ENCODE data around the gene MYF6.

MYF6 gene

DNA sequence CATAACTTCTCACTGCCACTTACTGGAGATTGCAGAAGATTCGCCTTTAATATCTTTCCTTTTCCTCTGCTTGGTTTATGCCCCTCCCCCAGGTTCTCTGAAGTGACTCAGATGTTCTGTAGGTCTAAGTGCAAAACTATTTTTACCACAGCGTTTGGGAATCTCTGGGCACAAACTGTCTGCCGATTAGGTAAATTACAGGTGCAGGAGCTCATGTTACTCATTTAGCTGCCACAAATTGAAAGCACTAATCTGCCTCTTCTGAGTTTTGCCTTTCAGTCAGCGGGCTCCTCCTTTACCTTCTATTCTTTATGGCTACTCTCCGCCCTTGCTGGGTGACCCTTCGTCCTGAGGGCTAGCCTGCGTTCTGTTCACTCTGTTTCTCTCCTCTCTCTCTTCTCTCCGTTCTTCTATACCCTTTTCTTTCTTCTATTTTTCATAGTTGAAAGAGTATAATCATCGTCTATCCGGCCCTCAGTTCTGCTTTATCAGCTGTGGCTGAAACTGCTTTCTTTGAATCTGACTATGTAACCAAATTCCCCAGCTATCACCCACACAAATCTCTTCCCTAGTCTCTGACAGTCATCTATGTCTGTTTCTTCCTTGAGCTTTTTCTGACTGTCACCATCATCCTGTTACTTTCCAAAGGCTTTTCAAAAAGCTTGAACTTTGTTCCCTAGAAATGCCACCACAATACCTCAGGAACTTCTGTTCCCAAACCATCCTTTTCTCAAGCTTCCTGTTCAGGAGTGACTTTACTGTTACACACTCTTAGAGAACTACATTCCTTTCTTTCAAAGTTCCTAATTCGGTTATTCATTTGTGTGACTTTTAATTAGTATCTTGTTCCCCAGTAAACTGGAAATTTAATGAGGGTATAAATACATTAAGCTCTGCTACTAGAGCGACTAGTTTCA lies 4.3 kb upstream of the MYF6 start:
- no peak for DNase-seq (ENCODE audit: extremely low read depth in 1 of 2, low read depth in 1 of 2)

DNA sequence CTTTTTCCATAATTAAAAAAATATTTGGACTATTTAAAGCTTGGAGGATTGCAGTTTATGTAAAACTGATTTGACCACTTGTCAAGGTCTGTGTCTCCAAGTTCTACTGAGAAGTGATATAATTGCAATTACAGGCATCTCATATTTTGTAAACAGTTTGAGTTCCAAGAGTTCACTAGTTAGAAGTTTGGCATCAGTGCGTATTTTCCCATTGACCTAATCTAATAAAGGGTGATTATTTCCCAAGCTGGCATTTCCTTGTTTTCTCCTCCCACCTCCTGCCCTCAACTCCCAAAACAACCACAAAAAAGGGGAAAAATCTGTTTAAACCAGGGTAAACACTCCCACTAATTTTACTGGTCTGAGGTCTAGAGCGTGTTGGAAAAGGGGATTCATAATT lies 3.0 kb upstream of the MYF6 start:
- DNase-seq (ENCODE audit: extremely low read depth in 1 of 2, low read depth in 1 of 2) = no peak

GRCh38 chr12:80707830-80708258 lies 410 bp downstream of the MYF6 start:
- no peak for DNase-seq (ENCODE audit: extremely low read depth in 1 of 2, low read depth in 1 of 2)

- DNase-seq (ENCODE audit: extremely low read depth in 1 of 2, low read depth in 1 of 2) = no peak
Measured at GRCh38 chr12:80708259-80708974, 983 bp downstream of the MYF6 start.

GRCh38 chr12:80708975-80709328 lies 1.5 kb downstream of the MYF6 start:
- DNase-seq (ENCODE audit: extremely low read depth in 1 of 2, low read depth in 1 of 2) = no peak

DNA sequence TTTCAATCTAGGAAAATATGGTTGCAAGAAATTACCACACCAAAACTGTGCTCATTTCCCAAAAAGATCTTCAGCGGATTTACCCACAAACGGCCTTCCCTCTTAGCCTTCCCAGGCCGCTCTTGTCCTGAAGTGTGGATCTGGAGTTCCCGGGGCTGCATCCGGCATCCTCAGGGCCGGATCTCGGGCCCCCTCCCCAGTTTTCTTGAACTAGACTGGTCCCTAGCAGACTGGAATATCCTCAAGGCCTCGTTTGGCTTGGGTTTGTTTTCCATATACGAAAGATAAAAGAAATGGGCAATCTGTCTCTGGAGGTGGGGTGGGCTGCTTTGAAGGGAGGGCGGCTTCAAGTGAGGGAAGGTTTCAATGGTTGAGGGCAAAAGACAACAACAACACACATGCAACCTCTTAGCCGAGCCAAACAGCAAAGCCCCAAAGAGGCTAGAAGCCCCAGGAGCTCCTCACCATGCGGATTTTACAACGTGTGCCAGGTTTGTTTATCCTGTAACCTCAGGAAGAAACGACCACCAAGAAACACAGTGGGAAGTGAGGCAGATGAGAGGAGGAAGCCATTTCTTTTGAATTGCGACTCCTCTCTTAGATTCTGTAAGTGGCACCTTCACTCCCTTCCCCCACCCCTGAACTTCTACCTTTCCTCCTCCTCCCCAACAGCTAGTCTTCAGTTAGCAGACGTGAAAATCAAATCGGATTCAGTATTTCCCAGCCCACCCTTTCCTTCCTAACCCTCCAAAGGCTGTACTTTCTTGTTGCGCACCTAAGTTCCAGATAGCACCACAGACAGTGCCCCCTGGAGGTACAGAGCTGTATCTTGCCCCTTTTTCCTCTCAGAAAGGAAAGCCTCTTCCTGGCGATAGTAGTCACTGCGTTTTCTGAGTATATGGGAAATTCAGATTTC lies 2.6 kb downstream of the MYF6 start:
- DNase-seq (ENCODE audit: extremely low read depth in 1 of 2, low read depth in 1 of 2) = no peak

DNA sequence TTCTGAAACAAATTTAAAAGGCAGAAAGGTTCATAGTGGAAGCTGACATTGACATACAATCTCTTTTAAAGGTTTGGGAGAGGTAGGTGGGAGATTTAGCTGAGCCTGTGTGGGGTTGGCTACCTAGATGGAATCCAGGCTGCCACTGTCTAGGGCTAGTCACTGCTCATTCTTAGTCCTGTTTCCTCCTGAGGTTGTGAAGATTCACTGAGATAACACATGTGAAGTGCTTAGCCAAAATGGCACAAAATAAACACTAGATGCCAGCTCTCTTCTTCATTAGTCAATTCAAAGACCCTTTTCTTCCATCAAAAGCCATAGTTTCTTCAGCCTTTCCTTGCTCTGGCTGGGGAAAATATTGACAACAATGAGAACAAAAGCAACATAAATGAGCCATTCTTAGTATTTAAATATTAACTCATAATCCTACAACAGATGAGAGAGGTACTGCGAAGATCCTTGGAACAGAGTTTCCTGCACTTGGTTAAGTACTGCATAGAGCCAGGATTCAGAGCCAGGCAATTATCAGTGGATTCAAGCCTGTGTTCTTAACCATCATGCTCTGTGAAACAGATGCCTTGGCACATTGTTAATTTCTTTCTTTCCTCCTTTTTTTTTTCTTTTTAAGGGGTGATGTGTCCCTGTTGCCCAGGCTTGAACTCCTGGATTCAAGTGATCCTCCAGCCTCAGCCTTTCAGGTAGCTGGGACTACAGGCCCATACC lies 3.5 kb downstream of the MYF6 start:
- DNase-seq (ENCODE audit: extremely low read depth in 1 of 2, low read depth in 1 of 2) = no peak

DNA sequence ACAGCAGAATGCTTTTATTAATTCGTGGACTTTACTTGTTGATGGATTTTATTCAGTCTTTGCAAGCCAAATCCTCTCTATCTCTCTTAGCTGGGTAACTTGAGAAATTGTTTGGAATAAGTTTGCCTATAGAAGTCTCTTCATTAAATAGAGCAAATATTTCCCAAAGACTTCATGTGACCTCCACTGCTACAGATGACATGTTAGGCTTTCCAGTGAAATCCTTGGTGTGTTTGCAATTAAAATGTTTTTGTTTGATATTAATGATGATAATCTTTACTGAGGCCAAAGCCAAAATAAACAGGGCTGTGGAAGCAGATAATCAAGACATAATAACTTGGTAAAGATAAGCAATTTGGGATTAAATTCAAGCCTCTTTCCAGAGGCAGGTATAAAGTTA lies 4.4 kb downstream of the MYF6 start:
- DNase-seq (ENCODE audit: extremely low read depth in 1 of 2, low read depth in 1 of 2) = no peak

GRCh38 chr12:80712866-80713265 lies 5.4 kb downstream of the MYF6 start:
- DNase-seq (ENCODE audit: extremely low read depth in 1 of 2, low read depth in 1 of 2) = no peak

- DNase-seq (ENCODE audit: extremely low read depth in 1 of 2, low read depth in 1 of 2) = no peak
Measured at GRCh38 chr12:80713419-80713818, 6.0 kb downstream of the MYF6 start.

DNA sequence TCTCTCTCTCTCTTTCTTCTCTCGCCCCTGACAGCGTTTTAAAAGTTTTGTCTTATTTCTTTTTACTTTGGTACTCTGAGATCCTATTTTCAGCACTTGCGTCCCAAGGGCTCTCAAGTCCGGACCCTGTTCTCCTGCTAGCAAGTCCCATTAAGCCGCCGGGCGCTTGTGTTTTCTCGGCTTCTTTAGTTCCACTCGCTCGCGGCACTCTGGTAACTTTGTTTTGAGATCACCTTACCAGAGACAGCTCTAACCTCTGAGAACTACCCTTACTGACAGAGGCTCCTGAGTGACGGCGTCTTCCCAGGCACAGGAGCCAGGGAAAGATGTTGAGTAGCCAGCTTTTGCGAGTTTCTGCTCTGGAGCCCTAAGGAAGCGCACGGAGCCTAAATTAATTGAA lies 6.6 kb downstream of the MYF6 start:
- no peak for DNase-seq (ENCODE audit: extremely low read depth in 1 of 2, low read depth in 1 of 2)

DNA sequence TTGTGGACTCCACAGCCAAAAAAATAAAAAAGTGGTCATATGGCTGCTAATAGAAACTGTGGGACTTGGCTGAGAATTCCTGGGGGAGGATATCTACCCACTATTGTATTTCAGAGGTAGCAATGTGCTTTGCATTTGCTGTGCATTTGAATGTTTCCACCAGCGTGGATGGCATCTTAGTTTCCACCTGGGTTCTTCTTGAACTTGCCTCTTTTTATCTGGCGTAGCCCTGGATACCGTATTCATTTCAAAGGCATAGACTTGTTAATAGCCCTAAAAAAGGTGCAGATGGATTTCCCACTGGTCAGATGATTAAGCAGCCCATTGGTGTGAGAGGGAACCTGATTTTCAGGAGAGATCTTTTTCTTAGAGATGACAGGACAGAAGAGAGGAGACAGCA lies 7.4 kb downstream of the MYF6 start:
- DNase-seq (ENCODE audit: extremely low read depth in 1 of 2, low read depth in 1 of 2) = no peak

GRCh38 chr12:80715713-80716249 lies 8.3 kb downstream of the MYF6 start:
- no peak for DNase-seq (ENCODE audit: extremely low read depth in 1 of 2, low read depth in 1 of 2)

- DNase-seq (ENCODE audit: extremely low read depth in 1 of 2, low read depth in 1 of 2) = no peak
Measured at GRCh38 chr12:80716696-80717469, 9.4 kb downstream of the MYF6 start, which contains the start of gene MYF5. Gene MYF5 (plus strand): TSS chr12:80716912. CDS start chr12:80717064, 152 bp downstream.

DNA sequence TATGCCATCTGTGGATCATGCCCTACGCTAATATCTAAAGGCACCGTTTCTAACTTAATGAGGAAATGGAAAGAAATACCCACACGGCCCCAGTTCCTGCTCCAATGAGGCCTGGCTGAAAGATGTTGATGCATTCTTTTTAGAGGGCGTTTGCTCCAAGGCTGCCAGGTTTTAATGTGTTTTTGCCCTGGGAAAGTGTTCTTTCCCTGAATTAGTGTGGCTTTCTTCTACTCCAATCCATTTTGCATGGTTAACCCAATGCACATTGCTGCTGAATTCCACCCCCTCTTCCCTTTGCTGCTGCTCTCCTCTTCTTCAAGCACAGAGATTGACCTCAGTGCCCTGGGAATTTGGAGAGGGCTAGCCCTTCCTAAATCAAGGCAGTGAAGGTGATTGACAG lies 10.4 kb downstream of the MYF6 start:
- no peak for DNase-seq (ENCODE audit: extremely low read depth in 1 of 2, low read depth in 1 of 2)

DNA sequence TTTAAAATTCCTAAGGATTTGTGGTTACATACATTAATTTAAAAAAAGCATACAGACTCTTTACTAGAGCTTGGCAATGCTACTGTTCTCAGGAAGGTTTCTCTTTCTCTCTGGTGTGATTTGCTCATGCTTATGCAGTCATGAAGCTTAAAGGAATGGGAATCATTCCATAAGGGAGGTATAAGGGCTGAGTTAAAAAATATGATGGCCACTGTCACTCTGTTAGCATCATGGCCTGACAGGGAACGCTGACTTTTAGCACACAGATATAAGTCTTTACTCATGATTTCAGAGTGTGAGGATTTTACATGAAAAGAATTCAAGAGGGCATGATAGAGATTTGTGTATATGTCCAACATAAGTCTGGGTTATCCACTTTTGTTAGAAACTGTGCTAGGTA lies 13.1 kb downstream of the MYF6 start:
- no peak for DNase-seq (ENCODE audit: extremely low read depth in 1 of 2, low read depth in 1 of 2)

DNA sequence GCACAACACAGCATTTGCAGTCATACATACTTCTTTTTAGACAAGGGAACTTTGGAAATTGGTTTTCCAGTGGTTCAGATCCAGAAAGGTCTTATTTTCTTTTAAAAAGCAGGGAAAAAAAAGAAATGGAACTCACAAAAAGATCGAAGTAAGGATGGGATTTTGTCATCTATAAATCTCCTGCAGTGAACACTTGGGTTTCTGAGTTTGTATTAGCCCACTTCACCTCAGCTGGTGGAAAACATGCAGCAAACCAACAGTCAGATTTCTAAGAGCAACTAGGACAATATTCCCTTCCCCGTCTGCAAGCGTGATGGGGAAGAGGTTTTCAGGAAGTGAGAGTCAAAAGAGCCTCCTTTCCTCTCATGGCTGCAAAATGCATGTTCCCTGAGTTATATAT lies 13.9 kb downstream of the MYF6 start:
- DNase-seq (ENCODE audit: extremely low read depth in 1 of 2, low read depth in 1 of 2) = no peak

DNA sequence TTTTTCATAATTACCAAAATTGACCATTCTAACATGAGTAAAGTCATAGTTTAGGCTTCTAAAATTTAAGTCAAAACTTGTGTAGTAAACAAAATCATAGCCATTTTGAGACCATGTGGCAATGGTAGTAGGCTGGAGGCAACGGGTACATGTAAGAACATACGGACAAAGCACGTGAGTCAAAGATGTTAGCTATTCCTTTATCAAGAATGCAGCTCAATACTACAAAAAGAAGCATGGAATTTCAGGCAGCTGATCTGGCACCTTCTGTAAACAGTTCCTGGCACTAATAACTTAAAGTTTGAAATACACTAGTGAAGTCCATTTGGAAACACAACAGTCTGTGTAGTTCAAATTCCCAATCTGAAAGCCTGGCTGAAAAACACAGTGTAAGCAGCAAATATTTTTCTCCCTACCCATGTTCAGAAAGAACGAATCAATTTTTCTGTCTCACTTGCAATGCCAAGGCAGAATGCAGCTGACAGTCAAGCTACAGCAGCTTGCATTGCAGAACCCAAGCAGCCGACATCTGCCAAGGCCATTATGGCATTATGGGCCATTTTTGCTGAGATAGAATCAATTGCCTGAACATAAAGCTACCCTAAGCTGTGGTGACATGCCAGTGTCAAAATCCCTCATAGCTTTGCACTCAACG lies 38.5 kb downstream of the MYF6 start:
- no peak for DNase-seq (ENCODE audit: extremely low read depth in 1 of 2, low read depth in 1 of 2)

DNA sequence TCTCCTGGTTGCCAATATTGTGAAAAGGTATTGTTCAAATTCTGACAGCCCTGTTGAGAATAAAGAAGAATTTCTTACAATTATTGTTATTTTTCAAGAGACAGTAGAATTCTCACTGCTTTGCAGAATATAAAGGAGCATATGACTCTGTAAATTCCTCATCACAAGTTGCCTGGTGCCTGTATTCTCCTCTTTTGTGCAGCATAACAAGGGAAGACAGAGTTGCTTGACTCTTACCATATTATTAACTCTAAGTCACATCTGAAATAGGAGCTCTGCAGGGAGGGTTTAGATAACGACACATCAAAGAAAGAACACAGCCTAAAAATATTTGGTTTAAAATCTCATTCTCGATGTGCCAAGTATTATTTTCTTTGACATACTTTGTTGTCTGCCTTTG lies 40.4 kb downstream of the MYF6 start:
- DNase-seq (ENCODE audit: extremely low read depth in 1 of 2, low read depth in 1 of 2) = no peak

All from activated CD8-positive, alpha-beta memory T cell treated with anti-CD3 and anti-CD28 coated beads for 1 hour (primary cell).